GM23248 (cell line): ENCODE data around the gene TTC9C. TPM values are rescaled to one million over a fixed set of nuclear protein-coding genes. Genes with fewer than 3 reads are reported as not detected.

Experiments used
- DNase-seq: peaks from one replicate; pipeline ENCODE4 v3.0.0-alpha.2; 2015
- H2AFZ ChIP-seq: fragments of 200-600 bp; sonication (generic); 2 replicates; pipeline ENCODE4 v1.6.1; 2016; ENCODE audit warnings: antibody characterized with exemption
- H3F3A ChIP-seq: fragments of 200-600 bp; sonication (generic); 2 replicates; pipeline ENCODE4 v1.6.1; 2016; ENCODE audit warnings: mild to moderate bottlenecking, antibody characterized with exemption, mixed run types; ENCODE audit not compliant: insufficient read depth
- H3K27ac ChIP-seq: fragments of 200-600 bp; sonication (generic); 2 replicates; pipeline ENCODE4 v1.5.1; 2016; ENCODE audit warnings: mild to moderate bottlenecking
- H3K27me3 ChIP-seq: fragments of 200-600 bp; sonication (generic); replicated peaks from 2 replicates; pipeline ENCODE4 v1.6.1; 2016; ENCODE audit warnings: mild to moderate bottlenecking; ENCODE audit not compliant: insufficient read depth
- H3K36me3 ChIP-seq: fragments of 200-600 bp; sonication (generic); 2 replicates; pipeline ENCODE4 v1.6.1; 2016; ENCODE audit warnings: low read depth, mild to moderate bottlenecking
- H3K4me1 ChIP-seq: fragments of 200-600 bp; sonication (generic); 2 replicates; pipeline ENCODE4 v1.6.1; 2016; ENCODE audit warnings: mild to moderate bottlenecking; ENCODE audit not compliant: insufficient read depth
- H3K4me2 ChIP-seq: fragments of 200-600 bp; sonication (generic); one replicate; pipeline ENCODE4 v1.6.1; 2016; ENCODE audit warnings: mild to moderate bottlenecking; ENCODE audit not compliant: unreplicated experiment
- H3K4me3 ChIP-seq: fragments of 200-600 bp; sonication (generic); 2 replicates; pipeline ENCODE4 v1.5.1; 2016; ENCODE audit warnings: mild to moderate bottlenecking
- H3K79me2 ChIP-seq: fragments of 200-600 bp; sonication (generic); 2 replicates; pipeline ENCODE4 v1.6.1; 2016; ENCODE audit warnings: mild to moderate bottlenecking; ENCODE audit not compliant: insufficient read depth
- H3K9ac ChIP-seq: fragments of 200-600 bp; sonication (generic); 2 replicates; pipeline ENCODE4 v1.6.1; 2016; ENCODE audit warnings: mild to moderate bottlenecking
- H3K9me2 ChIP-seq: fragments of 200-600 bp; sonication (generic); 2 replicates; pipeline ENCODE4 v1.6.1; 2016; ENCODE audit warnings: mixed run types, mild to moderate bottlenecking, moderate library complexity; ENCODE audit not compliant: insufficient read depth
- H3K9me3 ChIP-seq: fragments of 200-600 bp; sonication (generic); one replicate; pipeline ENCODE4 v1.6.1; 2017; ENCODE audit warnings: low read depth
- H4K20me1 ChIP-seq: fragments of 200-600 bp; sonication (generic); 2 replicates; pipeline ENCODE4 v1.6.0; 2016; ENCODE audit not compliant: insufficient read depth
- EZH2 ChIP-seq: fragments of 200-600 bp; sonication (generic); IDR thresholded peaks from 2 replicates; pipeline ENCODE4 v1.6.1; 2018; ENCODE audit warnings: antibody characterized with exemption, mild to moderate bottlenecking; ENCODE audit not compliant: insufficient read depth, poor library complexity, severe bottlenecking
- EZH2phosphoT487 ChIP-seq: fragments of 200-600 bp; sonication (generic); IDR thresholded peaks from 2 replicates; pipeline ENCODE4 v1.6.1; 2018; ENCODE audit warnings: antibody characterized with exemption, moderate library complexity, mild to moderate bottlenecking, low read depth; ENCODE audit not compliant: insufficient read depth
- WGBS, 2 experiments: methylation state at CpG; one replicate each; pipeline ENCODE4 v1.1.6; 2015 to 2017; ENCODE audit warnings: low lambda C conversion rate in 2 of 2, low coverage in 1 of 2; ENCODE audit errors: missing lambda C conversion rate in 2 of 2; 5-methylcytosine and 5-hydroxymethylcytosine counted together
- in situ Hi-C: fragments of 300-500 bp; cut with MboI; formaldehyde crosslinking; loops from 2 replicates; pipeline ENCODE4 v1.15.0; 2020
- polyA plus RNA-seq: library from polyadenylated mRNA; unstranded; fragments of >200 nt; fragmentation: Nextera tagmentation; extraction: Ambion mirVana; gene quantifications from 2 replicates; pipeline ENCODE4 v1.2.1, GENCODE V29; 2016
- total RNA-seq: library from RNA; depleted of rRNA; stranded (reverse); fragments of >200 nt; shearing (Covaris generic); gene quantifications from 2 replicates; pipeline ENCODE4 v1.2.3, GENCODE V29; 2014

Gene TTC9C
- total and polyA plus RNA-seq, 2 experiments from 2014 or later: 28.9 to 40.1 TPM

GRCh38 chr11:62708793-62709192 lies 19.5 kb upstream of the TTC9C start:
- Histone ChIP-seq H3K36me3 (peaks cover 27% of the 10 kb centered on the region; the same call in 1 of the 2 replicates), H3K9me3 (no peaks in the 10 kb centered on the region), H2AFZ (peak overlapping the region; percentile 85), H3K27ac (peak overlapping the region; percentile 94), H3K4me1 (peaks cover 21% of the 10 kb centered on the region), H3K4me2 (peak overlapping the region; percentile 96), H3K9ac (peak overlapping the region; percentile 90), H3K9me2 (no peaks in the 10 kb centered on the region), H3K4me3 (peak overlapping the region; percentile 85), H3K27me3 (no peaks in the 10 kb centered on the region), H3F3A (peaks cover 50% of the 10 kb centered on the region), H3K79me2 (peaks cover 26% of the 10 kb centered on the region), H4K20me1 (no peaks in the 10 kb centered on the region)
- TF ChIP-seq EZH2: no peak
- no peak for TF ChIP-seq EZH2phosphoT487
- 6 to 9% methylated on average over 7 of the region's 7 CpGs for WGBS, 2 experiments
- no peak for DNase-seq
- in situ Hi-C loops: no loop called here

GRCh38 chr11:62709247-62710000 lies 18.9 kb upstream of the TTC9C start:
- TF ChIP-seq EZH2phosphoT487: no peak
- no peak for TF ChIP-seq EZH2
- H3K9me2 ChIP-seq: no peaks in the 10 kb centered on the region
- peak overlapping the region; percentile 96 for H3K4me2 ChIP-seq
- H3K9me3 ChIP-seq: no peaks in the 10 kb centered on the region
- peaks cover 24% of the 10 kb centered on the region for H3K79me2 ChIP-seq
- H3K36me3 ChIP-seq: peaks cover 27% of the 10 kb centered on the region; the same call in 1 of the 2 replicates
- H3K27ac ChIP-seq: peak overlapping the region; percentile 94
- no peaks in the 10 kb centered on the region for H3K27me3 ChIP-seq
- DNase-seq: peak; percentile 99
- in situ Hi-C loops: no loop called here
- 2% methylated on average over 47 of the region's 47 CpGs for WGBS, 2 experiments
- peak overlapping the region; percentile 90 for H3K9ac ChIP-seq
- H2AFZ ChIP-seq: peak overlapping the region; percentile 85
- H4K20me1 ChIP-seq: no peaks in the 10 kb centered on the region
- H3K4me1 ChIP-seq: peaks cover 21% of the 10 kb centered on the region
- H3F3A ChIP-seq: peaks cover 54% of the 10 kb centered on the region
- H3K4me3 ChIP-seq: peak overlapping the region; percentile 85

GRCh38 chr11:62710001-62710345 lies 18.3 kb upstream of the TTC9C start:
- TF ChIP-seq EZH2 (no peak), EZH2phosphoT487 (no peak)
- peak; percentile 77 for DNase-seq
- Histone ChIP-seq H3K79me2 (peaks cover 24% of the 10 kb centered on the region), H3F3A (peaks cover 54% of the 10 kb centered on the region), H3K9ac (peak overlapping the region; percentile 90), H4K20me1 (no peaks in the 10 kb centered on the region), H3K4me1 (peaks cover 21% of the 10 kb centered on the region), H3K4me3 (peak overlapping the region; percentile 85), H3K4me2 (peak overlapping the region; percentile 96), H3K9me2 (no peaks in the 10 kb centered on the region), H3K36me3 (peaks cover 27% of the 10 kb centered on the region; the same call in 1 of the 2 replicates), H3K27me3 (no peaks in the 10 kb centered on the region), H3K27ac (peak overlapping the region; percentile 94), H2AFZ (peak overlapping the region; percentile 85), H3K9me3 (no peaks in the 10 kb centered on the region)
- in situ Hi-C loops: no loop called here
- WGBS, 2 experiments: 49 to 55% methylated on average over 7 of the region's 7 CpGs

GRCh38 chr11:62712276-62712812 lies 15.9 kb upstream of the TTC9C start:
- Histone ChIP-seq H3K36me3 (peaks cover 50% of the 10 kb centered on the region), H3K79me2 (peaks cover 43% of the 10 kb centered on the region), H3F3A (peaks cover 65% of the 10 kb centered on the region), H3K9me3 (no peaks in the 10 kb centered on the region), H2AFZ (no peak overlapping the region), H3K4me2 (no peak overlapping the region), H3K9me2 (no peaks in the 10 kb centered on the region), H3K27ac (peak overlapping the region; percentile 18; the same call in 1 of the 2 replicates), H3K27me3 (no peaks in the 10 kb centered on the region), H3K4me3 (no peak overlapping the region), H3K4me1 (peaks cover 9% of the 10 kb centered on the region), H4K20me1 (no peaks in the 10 kb centered on the region), H3K9ac (no peak overlapping the region)
- no peak for DNase-seq
- TF ChIP-seq EZH2phosphoT487 (no peak), EZH2 (no peak)
- in situ Hi-C loops: no loop called here
- WGBS, 2 experiments: 75 to 77% methylated on average over 6 of the region's 6 CpGs
